HepG2 (cell line): ENCODE data around the gene CRIM1. TPM values are rescaled to one million over a fixed set of nuclear protein-coding genes. Genes with fewer than 3 reads are reported as not detected.

Experiments
- FIP1L1 ChIP-seq: fragments of 200-400 bp; formaldehyde crosslinking; IDR thresholded peaks from 2 replicates; pipeline ENCODE4 v1.6.1; 2018; ENCODE audit warnings: low read depth, mild to moderate bottlenecking, low read length, moderate library complexity, borderline replicate concordance; ENCODE audit not compliant: insufficient read depth
- FOXK2 ChIP-seq: fragments of 450-650 bp; IDR thresholded peaks from 2 replicates; pipeline ENCODE4 v1.6.1; 2016
- HDAC2 ChIP-seq: sonication (generic); formaldehyde crosslinking; IDR thresholded peaks from 2 replicates; pipeline ENCODE4 v1.4.0; 2020; ENCODE audit warnings: missing genetic modification reagents
- IRF9 ChIP-seq: sonication (generic); formaldehyde crosslinking; IDR thresholded peaks from 2 replicates; pipeline ENCODE4 v1.8.0; 2022; ENCODE audit warnings: missing genetic modification reagents, mild to moderate bottlenecking, borderline replicate concordance
- MAZ ChIP-seq, 2 experiments: sonication (generic) in 1 of 2; formaldehyde crosslinking in 1 of 2; IDR thresholded peaks; 2 replicates each; pipeline versions ENCODE4 v1.5.0 to v1.6.1; 2012 to 2020; ENCODE audit warnings: low read depth in 2 of 2, mild to moderate bottlenecking in 2 of 2, borderline replicate concordance in 1 of 2, improper control_type of control experiment in 1 of 2, low read length in 1 of 2, missing genetic modification reagents in 1 of 2, moderate library complexity in 1 of 2
- SNAPC2 ChIP-seq: sonication (generic); formaldehyde crosslinking; IDR thresholded peaks from 2 replicates; pipeline ENCODE4 v1.8.1; 2022; ENCODE audit warnings: mild to moderate bottlenecking, missing genetic modification reagents
- SOX5 ChIP-seq: IDR thresholded peaks from 2 replicates; pipeline ENCODE4 v1.6.1; 2016; ENCODE audit warnings: borderline replicate concordance
- ZBTB25 ChIP-seq: IDR thresholded peaks from 2 replicates; pipeline ENCODE4 v1.6.1; 2018; ENCODE audit warnings: missing genetic modification reagents
- ZNF124 ChIP-seq: sonication (generic); formaldehyde crosslinking; IDR thresholded peaks from 2 replicates; pipeline ENCODE4 v1.4.0; 2020; ENCODE audit warnings: missing genetic modification reagents
- ZNF343 ChIP-seq: sonication (generic); formaldehyde crosslinking; IDR thresholded peaks from 2 replicates; pipeline ENCODE4 v1.4.0; 2020; ENCODE audit warnings: mild to moderate bottlenecking, missing genetic modification reagents
- ZNF414 ChIP-seq: sonication (generic); formaldehyde crosslinking; IDR thresholded peaks from 2 replicates; pipeline ENCODE4 v1.5.0; 2020; ENCODE audit warnings: missing genetic modification reagents
- ZNF674 ChIP-seq: sonication (generic); formaldehyde crosslinking; IDR thresholded peaks from 2 replicates; pipeline ENCODE4 v1.5.0; 2020; ENCODE audit warnings: low read depth, mild to moderate bottlenecking, missing genetic modification reagents
- ZXDC ChIP-seq: sonication (generic); formaldehyde crosslinking; IDR thresholded peaks from 2 replicates; pipeline ENCODE4 v1.5.0; 2020; ENCODE audit warnings: mild to moderate bottlenecking, missing genetic modification reagents
- polyA plus RNA-seq, 8 experiments: library from polyadenylated mRNA; depleted of rRNA in 3 of 8; stranded (reverse) in 7 of 8; unstranded in 1 of 8; fragments of >200 nt; fragmentation: Illumina TruSeq in 4 of 8; extraction: Trizol in 4 of 8; gene quantifications; 2 replicates each; pipeline versions ENCODE4 v1.2.1 to v1.2.3, GENCODE V29; 2011 to 2016; ENCODE audit warnings: low read depth in 4 of 8, missing spikeins in 1 of 8, mixed read lengths in 1 of 8; ENCODE audit not compliant: insufficient read depth in 1 of 8
- total RNA-seq, 5 experiments: library from RNA; depleted of rRNA; stranded (reverse); fragments of >200 nt; fragmentation: Illumina TruSeq; extraction: Trizol; gene quantifications; 2 replicates each; pipeline ENCODE4 v1.2.3, GENCODE V29; 2016; ENCODE audit warnings: low read depth in 1 of 5
- TF ChIP-seq, protein P1 (sequence below): sonication (generic); formaldehyde crosslinking; IDR thresholded peaks from 2 replicates; pipeline ENCODE4 v1.4.0; 2020; ENCODE audit warnings: missing genetic modification reagents
- TF ChIP-seq, protein P2 (sequence below): sonication (generic); formaldehyde crosslinking; IDR thresholded peaks from 2 replicates; pipeline ENCODE4 v1.4.0; 2020; ENCODE audit warnings: mild to moderate bottlenecking, missing genetic modification reagents
- TF ChIP-seq, protein P3 (sequence below): sonication (generic); formaldehyde crosslinking; IDR thresholded peaks from 2 replicates; pipeline ENCODE4 v1.9.0; 2021; ENCODE audit warnings: missing genetic modification reagents, borderline replicate concordance
- TF ChIP-seq, protein P4 (sequence below): sonication (generic); formaldehyde crosslinking; IDR thresholded peaks from 2 replicates; pipeline ENCODE4 v1.4.0; 2020; ENCODE audit warnings: low read depth, mild to moderate bottlenecking, missing genetic modification reagents

CRIM1 gene
- total and polyA plus RNA-seq, 2 of the 13 experiments (the other 11 are each of a cell fraction or from before 2014, with no cell fraction given) = 39.1 to 69.9 TPM

- TF ChIP-seq, protein P1, sequence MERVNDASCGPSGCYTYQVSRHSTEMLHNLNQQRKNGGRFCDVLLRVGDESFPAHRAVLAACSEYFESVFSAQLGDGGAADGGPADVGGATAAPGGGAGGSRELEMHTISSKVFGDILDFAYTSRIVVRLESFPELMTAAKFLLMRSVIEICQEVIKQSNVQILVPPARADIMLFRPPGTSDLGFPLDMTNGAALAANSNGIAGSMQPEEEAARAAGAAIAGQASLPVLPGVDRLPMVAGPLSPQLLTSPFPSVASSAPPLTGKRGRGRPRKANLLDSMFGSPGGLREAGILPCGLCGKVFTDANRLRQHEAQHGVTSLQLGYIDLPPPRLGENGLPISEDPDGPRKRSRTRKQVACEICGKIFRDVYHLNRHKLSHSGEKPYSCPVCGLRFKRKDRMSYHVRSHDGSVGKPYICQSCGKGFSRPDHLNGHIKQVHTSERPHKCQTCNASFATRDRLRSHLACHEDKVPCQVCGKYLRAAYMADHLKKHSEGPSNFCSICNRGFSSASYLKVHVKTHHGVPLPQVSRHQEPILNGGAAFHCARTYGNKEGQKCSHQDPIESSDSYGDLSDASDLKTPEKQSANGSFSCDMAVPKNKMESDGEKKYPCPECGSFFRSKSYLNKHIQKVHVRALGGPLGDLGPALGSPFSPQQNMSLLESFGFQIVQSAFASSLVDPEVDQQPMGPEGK = peak; percentile 89
- TF ChIP-seq MAZ (IDR thresholded peaks at IDR 0.05; ENCODE audit: borderline replicate concordance, low read depth, low read length) (no peak), MAZ (CRISPR knock-in tag; IDR thresholded peaks at IDR 0.05; ENCODE audit: low read depth) (0 out of 2 replicates have a peak, but pooled peaks have one; percentile 54), ZBTB25 (CRISPR knock-in tag) (peak; percentile 83), ZNF343 (CRISPR knock-in tag) (no peak), IRF9 (CRISPR knock-in tag) (no peak), SNAPC2 (CRISPR knock-in tag) (no peak), FIP1L1 (no peak), ZNF674 (CRISPR knock-in tag) (no peak), ZNF124 (CRISPR knock-in tag) (peak; percentile 88), ZXDC (CRISPR knock-in tag) (no peak), SOX5 (CRISPR knock-in tag) (peak; percentile 96), HDAC2 (CRISPR knock-in tag) (peak; percentile 99), ZNF414 (CRISPR knock-in tag) (0 out of 2 replicates have a peak, but pooled peaks have one; percentile 42), FOXK2 (peak; percentile 43; the same call in 1 of the 2 replicates)
- TF ChIP-seq, protein P2, sequence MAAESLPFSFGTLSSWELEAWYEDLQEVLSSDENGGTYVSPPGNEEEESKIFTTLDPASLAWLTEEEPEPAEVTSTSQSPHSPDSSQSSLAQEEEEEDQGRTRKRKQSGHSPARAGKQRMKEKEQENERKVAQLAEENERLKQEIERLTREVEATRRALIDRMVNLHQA = no peak
- TF ChIP-seq, protein P3, sequence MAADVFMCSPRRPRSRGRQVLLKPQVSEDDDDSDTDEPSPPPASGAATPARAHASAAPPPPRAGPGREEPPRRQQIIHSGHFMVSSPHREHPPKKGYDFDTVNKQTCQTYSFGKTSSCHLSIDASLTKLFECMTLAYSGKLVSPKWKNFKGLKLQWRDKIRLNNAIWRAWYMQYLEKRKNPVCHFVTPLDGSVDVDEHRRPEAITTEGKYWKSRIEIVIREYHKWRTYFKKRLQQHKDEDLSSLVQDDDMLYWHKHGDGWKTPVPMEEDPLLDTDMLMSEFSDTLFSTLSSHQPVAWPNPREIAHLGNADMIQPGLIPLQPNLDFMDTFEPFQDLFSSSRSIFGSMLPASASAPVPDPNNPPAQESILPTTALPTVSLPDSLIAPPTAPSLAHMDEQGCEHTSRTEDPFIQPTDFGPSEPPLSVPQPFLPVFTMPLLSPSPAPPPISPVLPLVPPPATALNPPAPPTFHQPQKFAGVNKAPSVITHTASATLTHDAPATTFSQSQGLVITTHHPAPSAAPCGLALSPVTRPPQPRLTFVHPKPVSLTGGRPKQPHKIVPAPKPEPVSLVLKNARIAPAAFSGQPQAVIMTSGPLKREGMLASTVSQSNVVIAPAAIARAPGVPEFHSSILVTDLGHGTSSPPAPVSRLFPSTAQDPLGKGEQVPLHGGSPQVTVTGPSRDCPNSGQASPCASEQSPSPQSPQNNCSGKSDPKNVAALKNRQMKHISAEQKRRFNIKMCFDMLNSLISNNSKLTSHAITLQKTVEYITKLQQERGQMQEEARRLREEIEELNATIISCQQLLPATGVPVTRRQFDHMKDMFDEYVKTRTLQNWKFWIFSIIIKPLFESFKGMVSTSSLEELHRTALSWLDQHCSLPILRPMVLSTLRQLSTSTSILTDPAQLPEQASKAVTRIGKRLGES (CRISPR knock-in tag) = peak; percentile 88
- TF ChIP-seq, protein P4, sequence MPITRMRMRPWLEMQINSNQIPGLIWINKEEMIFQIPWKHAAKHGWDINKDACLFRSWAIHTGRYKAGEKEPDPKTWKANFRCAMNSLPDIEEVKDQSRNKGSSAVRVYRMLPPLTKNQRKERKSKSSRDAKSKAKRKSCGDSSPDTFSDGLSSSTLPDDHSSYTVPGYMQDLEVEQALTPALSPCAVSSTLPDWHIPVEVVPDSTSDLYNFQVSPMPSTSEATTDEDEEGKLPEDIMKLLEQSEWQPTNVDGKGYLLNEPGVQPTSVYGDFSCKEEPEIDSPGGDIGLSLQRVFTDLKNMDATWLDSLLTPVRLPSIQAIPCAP (CRISPR knock-in tag) = no peak
Measured at GRCh38 chr2:36502081-36502480, 146.5 kb downstream of the CRIM1 start (continued).
